Activated CD8-positive, alpha-beta memory T cell treated with anti-CD3 and anti-CD28 coated beads for 36 hours (primary cell): Measurements from ENCODE around the gene FRMD1. TPM values are rescaled to one million over a fixed set of nuclear protein-coding genes. Genes with fewer than 3 reads are reported as not detected.

ENCODE experiments used
- CTCF ChIA-PET: fragments of 350-600 bp; sonication (Branson Sonifier 250); formaldehyde crosslinking; loops from one replicate; lab custom pipeline; 2021; ENCODE audit warnings: antibody characterized with exemption; lab: Charles Lee
- POLR2A ChIA-PET: fragments of 350-600 bp; sonication (Branson Sonifier 250); formaldehyde crosslinking; loops from one replicate; lab custom pipeline; 2021; ENCODE audit warnings: antibody characterized with exemption; lab: Charles Lee
- total RNA-seq, 2 experiments: library from RNA; stranded (reverse); gene quantifications; one replicate each; pipeline ENCODE4 v1.2.3, GENCODE V29; 2021

The FRMD1 gene
- total RNA-seq, 2 experiments from 2014 or later: not detected

DNA sequence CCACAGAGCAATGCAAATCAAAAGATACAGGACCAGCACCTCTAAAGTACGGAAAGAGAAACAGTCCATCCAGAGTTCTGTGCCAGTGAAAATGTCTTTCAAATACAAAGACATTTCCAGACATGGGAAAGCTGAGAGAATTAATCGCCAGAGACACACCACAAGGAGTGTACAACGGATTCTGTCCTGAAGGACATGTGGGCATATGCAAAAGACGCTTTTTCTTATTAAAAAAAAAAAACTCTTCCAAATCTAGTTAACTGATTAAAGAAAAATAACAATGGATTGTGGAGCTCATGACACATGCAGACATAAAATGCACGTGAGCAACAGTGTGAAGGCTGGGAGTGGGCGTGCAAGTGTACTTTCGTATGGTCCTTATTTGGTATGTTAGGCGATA is 58.8 kb downstream of the FRMD1 start:
- CTCF ChIA-PET: no interaction called here
- POLR2A ChIA-PET: no interaction called here

DNA sequence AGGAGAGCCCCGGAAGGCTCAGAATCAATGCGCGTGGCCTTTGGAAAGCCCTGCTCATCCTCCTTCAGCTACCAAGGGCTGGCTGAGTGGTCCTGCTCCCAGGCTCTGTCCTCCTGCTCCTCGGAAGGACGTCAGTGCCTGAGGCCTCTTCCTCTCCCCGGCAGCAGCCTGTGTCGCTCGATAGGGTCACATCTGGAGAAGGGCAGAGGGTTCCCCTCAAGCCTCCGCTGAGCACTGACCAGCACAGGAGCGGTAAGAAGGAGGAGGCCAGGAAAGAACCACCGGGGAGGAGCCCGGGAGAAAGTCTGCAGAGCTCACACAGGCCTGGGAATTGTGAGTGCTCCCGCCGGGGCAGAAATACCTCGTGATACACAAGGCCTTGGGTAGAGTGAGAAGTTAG is 60.3 kb downstream of the FRMD1 start:
- CTCF ChIA-PET: no interaction called here
- POLR2A ChIA-PET: no interaction called here

DNA sequence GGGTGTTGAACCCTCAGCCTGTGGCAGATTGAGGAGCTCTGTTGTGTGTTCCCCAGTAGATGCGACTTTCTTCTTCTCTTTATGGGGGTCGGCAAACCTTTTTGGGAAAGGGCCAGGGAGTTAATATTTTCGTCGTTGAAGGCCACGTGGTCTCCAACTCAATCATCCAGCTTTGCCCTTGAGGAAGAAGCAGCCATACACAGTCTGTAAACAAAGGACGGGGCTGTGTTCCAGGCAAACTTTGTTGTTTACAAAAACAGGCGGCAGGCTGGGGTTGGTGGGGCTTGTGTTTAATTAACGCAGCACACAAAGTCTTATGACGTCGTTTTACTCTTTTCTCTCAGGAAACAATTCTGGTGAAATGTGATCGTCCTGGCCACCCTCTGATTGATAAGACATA is 61.4 kb downstream of the FRMD1 start:
- POLR2A ChIA-PET: no interaction called here
- CTCF ChIA-PET: no interaction called here

DNA sequence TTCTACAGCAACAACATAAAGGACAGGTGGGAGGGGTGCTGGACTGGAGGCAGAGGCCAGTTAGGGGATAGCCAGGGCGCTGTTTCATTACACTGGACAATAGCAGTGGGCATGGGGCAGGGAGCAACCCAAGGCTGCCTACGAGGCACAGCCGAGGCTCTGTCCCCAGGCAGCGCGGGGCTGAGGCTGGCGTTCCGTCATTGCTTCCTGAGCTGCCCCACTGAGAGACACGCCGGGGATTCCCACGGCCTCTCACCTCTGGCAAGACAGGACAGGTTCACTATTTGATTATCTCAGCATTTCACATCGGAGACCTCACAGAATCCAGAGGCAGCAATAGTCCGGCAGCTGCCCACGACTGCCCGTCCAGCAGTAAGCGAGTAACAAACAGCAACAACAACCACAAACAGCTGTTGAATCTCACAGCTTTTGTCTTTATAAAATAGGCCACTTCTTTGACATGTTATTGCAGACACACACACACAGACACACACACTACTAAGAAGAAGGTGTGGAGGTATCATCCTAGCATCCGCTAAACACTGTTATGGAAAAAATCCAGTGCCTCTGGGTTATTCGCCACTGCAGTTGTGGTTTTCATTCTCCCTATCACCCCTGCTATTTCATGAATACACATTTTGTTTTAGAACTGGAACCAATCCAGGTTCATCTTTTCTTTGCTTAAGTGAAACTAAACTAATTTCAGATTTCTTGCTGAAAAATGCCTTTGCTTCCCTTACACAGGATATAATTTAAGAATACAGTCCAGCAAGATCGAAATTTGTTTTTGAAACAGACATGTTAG is 62.1 kb downstream of the FRMD1 start:
- CTCF ChIA-PET: no interaction called here
- POLR2A ChIA-PET: no interaction called here

DNA sequence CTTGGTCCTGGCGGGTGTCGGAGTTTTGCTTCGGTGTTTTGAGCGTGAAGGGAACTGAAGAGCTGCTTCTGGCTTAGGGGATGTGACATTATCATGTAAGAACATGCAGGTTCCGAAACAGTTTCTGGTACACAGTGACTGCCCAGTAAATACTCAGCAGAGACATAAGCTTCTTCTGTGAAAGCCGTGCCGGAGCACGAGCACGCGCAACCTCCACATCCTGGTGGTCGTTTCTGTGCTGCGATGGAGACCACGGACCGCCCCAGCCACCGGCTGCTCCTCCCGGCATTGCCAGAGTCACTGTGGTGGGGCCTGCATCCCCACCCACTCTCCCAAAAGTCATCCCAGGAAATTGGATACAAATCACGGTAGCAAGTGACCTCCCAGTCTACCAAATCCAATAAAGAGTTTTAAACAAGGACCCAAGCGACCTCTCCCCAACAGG is 62.8 kb downstream of the FRMD1 start:
- POLR2A ChIA-PET: no interaction called here

DNA sequence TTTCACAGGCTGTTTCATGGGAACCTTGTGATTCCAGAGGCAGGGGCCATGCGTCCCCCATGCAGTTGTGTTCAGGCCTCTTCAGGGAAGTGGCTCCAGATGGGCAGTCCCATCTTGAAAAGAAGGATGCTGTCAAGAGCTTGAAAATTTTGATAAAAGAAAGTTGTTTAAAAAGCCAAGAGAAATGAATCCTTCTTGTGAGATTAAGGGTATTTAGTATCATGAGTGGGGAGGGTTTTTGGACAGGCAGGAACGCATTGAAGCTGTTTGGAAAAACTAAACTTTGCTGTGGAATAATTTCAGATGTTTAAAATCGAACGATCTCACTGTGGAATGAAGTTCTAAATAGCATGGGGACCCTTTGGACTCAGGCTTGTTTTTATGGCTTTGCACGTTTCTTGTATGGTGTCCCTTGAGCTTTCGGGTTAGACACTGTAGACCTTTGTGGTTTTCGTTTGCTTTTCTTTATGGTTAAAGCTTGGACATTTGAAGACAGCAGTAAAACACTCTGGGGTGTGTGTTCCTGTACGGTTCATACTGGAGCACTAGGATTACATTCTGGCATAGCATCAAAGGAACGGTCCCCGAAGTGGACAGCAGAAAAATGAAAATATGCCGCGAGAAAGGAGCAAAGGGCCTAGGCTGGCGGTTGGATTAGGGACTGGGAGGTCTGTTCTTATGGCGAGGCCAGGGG is 63.4 kb downstream of the FRMD1 start:
- ChIA-PET POLR2A (no interaction called here), CTCF (no interaction called here)

More for the DNA sequence above, 62.8 kb downstream of the FRMD1 start:
- CTCF ChIA-PET: no interaction called here

DNA sequence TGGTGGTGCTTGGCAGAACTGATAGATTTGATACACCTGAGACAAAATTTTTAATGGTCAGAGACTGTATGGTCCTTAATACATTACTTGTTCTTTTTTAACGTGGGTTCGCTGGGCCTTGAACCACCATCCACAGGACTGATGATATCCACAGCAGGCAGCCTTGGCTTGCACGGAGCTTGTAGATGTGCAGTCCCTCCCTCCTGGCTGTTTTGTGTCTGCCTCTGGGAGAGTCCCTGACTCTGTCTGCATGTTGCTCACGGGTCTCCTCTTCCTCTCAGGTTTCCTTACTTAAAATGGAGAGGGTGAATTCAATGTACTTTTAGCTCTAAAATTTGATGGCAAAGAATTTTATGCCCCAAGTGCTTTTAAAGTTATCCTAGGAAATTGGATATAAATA is 64.0 kb downstream of the FRMD1 start:
- POLR2A ChIA-PET: no interaction called here
- CTCF ChIA-PET: interaction anchor here (0.5 kb wide), 1 partner anchor 131 kb away, joined by 3 read pairs; no protein-coding TSS in a partner anchor

DNA sequence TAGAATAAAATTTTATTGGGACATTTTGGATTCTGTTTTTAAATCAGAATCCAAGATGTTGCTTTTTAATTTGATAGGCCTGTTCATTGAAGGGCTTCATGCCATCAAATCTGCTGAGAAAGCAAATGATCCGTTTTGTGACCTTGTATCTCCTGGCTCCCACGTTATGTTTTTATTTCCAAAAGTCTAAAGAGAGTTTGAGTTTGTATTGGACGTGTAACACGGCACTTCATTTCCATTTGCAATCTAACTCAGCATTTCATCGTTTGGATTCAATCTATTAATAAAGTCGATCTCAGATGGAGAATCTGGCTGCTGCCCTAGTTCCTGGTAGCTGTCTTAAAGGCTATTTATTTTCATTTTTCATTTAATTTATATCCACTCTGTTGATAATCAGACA is 64.6 kb downstream of the FRMD1 start:
- ChIA-PET POLR2A (no interaction called here), CTCF (interaction anchor here (0.5 kb wide), 1 partner anchor 132 kb away, joined by 3 read pairs; no protein-coding TSS in a partner anchor)

DNA sequence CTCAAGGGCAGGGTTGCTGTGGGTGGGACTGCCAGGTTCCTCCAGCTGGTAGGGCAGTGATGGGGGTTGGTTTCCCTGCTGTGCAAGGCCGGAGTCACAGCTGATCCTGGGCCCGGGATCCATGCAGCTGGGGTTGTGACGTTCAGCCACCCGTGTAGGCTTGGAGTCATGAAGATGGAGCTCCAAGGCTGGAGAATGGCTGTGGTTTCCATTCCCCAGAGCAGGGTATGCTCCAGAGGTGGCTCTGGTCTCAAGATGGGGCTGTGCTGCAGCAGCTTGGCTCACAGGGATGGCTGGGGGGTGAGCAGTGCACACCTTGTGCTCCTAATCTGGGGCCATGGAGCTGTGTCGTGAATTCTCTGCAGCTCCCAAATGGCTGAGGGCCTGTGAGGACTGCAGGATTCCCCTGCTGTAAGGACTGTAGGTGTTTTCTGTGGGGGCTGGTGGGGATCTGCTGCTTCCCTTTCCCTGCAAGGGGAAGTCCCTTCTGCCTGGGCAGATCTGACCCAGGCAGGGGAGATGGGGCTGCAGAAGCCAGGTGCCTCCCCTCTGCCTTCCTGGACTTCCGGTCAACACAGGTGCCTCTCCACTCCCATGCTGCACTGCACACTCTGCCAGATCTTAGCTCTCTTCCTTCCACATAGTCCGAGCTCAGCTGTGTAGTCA is 65.6 kb downstream of the FRMD1 start:
- POLR2A ChIA-PET: no interaction called here
- CTCF ChIA-PET: no interaction called here

DNA sequence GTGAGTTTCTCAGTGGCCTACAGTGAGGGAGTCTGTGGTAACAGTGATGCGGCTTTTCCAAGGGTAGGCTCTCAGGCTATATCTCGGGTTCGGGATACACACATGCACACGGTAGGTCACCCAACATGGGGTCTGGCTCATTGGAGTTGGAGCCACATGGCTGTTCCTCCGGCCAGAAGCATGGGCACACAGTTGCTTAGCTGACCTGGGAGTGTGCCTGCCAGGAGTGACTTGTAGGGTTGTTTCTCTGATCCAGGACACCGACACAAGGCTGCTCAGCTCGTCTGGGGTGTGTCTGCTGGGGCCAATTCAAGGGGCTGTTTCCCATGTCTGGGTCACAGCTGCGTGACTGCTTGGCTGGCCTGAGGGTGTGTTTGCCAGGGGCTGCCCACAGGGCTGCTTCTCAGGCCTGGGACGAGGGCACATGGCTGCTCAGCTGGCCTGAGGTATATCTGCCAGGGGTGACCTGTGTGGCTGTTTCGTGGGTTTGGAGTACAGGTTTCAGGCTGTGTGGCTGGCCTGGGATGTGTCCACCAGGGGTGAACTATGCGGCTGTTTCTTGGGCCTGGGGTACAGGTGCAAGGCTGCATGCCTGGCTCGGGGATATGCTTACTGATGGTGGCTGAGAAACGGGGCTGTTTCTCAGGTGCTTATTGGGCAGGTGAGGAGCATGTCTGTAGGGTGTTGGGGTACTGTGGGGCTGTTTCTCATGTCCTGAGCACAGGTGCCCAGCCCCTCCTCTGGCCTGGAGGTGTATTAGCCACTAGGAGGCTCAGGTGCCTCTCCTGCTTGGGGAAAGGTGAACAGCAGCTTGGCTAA is 66.4 kb downstream of the FRMD1 start:
- CTCF ChIA-PET: no interaction called here

DNA sequence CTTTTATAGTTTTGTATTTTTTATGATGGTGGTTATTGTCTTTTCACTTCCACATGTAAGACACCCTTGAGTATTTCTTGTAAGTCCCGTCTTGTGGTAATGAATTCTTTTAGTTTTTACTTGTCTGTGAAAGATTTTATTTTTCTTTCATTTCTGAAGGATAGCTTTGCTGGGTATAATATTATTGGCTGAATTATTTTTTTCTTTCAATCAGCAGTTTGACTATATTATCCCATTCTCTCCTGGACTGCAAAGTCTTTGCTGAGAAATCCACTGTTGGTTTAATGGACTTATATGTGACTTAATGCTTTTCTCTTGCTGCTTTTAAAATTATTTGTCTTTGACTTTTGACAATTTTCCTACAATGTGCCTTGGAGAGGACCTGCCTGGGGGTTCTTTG is 67.7 kb downstream of the FRMD1 start:
- ChIA-PET POLR2A (no interaction called here), CTCF (no interaction called here)

More for the DNA sequence above, 66.4 kb downstream of the FRMD1 start:
- POLR2A ChIA-PET: no interaction called here

DNA sequence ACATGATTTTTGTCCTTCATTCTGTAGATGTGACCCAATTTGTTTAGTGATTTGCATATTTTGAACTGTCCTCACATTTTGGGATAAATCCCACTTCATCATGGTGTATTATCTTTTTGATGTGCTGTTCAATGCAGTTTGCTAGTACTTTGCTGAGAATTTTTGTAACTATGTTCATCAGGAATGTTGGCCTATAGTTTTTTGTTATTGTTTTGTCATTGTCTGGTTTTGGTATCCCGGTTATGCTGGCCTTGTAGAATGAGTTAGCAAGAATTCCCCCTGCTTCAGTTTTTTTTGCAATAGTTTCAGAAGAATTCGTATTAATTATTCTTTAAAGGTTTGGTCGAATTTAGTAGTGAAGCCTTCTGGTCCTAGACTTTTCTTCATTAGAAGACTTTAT is 69.7 kb downstream of the FRMD1 start:
- ChIA-PET CTCF (no interaction called here), POLR2A (no interaction called here)

DNA sequence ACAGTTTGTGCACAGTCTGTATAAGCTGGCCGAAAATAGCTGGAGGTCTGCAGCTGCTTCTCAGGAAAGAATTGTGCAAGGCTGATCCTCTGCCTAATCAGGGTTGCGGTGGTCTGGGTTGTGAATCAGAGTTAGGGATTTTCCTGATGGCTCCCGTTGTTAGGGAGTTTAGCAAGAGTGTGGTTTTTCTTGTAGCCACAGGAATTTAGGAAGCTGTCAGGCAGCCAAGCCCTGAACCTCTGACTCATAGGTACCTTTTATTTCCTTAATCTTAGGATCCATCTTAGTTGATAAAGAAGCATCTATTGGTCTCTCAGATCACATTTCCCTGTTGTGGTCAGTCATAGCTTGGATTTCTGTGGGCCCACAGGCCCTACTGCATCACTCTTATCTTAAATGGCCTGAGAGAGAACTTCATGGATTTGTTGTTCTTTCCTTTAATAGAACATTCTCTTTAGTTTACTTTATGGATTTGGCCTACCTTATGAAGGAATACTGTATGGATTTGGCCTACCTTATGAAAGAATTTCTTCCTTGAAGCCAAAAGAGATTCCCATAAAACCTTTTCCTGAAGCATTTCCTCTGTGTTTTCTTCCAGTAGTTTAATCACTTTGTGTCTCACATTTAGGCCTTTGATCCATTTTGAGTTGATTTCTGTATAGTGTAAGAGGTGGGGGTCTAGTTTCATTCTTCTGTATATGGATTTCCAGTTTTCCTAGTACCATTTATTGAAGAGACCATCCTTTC is 71.2 kb downstream of the FRMD1 start:
- CTCF ChIA-PET: no interaction called here

DNA sequence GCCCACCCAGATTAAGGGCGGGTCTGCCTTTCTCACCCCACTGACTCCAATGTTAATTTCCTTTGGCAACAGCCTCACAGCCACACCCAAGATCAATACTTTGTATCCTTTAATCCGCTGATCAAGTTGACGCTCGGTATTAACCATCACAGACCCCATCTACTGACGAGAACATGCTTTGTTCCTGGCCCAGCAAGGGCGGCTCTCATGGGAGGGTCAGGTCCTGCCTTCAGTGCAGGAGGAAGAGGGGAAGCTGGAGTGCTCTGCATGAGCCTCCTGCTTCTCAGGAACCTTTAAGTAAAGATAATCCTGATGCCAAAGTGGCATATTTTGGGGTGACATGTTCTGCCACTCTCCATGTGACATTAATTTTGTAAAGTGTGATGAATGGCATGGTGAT is 73.2 kb downstream of the FRMD1 start:
- ChIA-PET POLR2A (no interaction called here), CTCF (no interaction called here)

More for the DNA sequence above, 71.2 kb downstream of the FRMD1 start:
- POLR2A ChIA-PET: no interaction called here

DNA sequence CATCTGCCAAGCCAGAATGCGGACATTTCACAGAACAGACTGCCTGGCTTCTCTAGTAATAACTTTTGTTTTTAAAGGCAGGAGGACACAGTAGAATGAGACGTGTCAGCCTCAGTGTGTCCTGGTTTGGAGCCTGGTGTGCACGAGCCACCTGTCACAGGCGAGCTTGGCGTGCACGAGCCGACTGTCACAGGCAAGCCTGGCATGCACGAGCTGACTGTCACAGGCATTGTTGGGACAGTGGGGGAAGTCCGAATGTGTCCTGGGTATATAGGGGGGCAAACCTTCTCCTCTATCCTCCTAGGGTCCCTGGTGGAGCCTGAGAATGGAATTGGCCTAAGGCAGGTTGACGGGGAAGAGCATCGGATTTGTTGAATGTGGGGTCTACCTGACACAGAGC is 74.1 kb downstream of the FRMD1 start:
- CTCF ChIA-PET: no interaction called here
- POLR2A ChIA-PET: no interaction called here

DNA sequence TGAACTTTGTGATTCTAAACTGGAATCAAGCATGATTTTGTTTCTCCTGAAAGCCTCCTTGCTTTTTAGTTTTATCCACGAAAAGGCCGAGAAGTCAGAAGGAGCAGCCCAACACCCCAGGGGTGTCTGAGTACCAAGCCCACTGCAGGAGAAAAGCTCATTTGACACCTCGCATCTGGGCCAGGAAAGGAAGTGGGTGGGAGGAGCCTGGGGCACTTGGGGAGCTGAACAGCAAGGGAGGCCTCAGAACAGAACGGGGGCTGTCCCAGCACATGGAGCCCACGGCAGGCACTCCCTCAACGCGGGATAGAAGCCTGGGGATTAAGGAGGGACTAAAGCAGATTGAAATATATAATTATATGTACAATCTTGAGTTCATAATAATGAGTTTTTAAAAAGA is 75.0 kb downstream of the FRMD1 start:
- POLR2A ChIA-PET: no interaction called here
- CTCF ChIA-PET: no interaction called here
